OCI-LY7 (cell line): ENCODE results near the gene PPP1R9A. TPM values are rescaled to one million over a fixed set of nuclear protein-coding genes. Genes with fewer than 3 reads are reported as not detected.

Experiments
- BruUV-seq: library from RNA; stranded (reverse); fragments of 400-500 nt; replicated peaks from 2 replicates; lab custom pipeline; 2021; lab: Mats Ljungman, UMichigan
- CTCF ChIA-PET: fragments of 300-600 bp; sonication (Branson Sonifier 250); formaldehyde crosslinking; loops from one replicate; lab custom pipeline; 2022; ENCODE audit warnings: antibody characterized with exemption; ENCODE audit not compliant: unreplicated experiment; lab: Charles Lee
- POLR2A ChIA-PET: fragments of 300-600 bp; sonication (Branson Sonifier 250); formaldehyde crosslinking; loops from one replicate; lab custom pipeline; 2022; ENCODE audit warnings: antibody characterized with exemption; lab: Charles Lee
- DNase-seq: peaks from one replicate; pipeline ENCODE4 v3.0.0-alpha.2; 2015; ENCODE audit warnings: low spot score
- H2AFZ ChIP-seq: fragments of 200-600 bp; sonication (generic), shearing (Covaris generic); 2 replicates; pipeline ENCODE4 v1.6.1; 2014; ENCODE audit warnings: mild to moderate bottlenecking, antibody characterized with exemption, low read length, moderate library complexity
- H3K27ac ChIP-seq: fragments of 200-600 bp; sonication (generic); 2 replicates; pipeline ENCODE4 v1.5.1; 2014; ENCODE audit warnings: mixed run types, low read depth, mild to moderate bottlenecking, moderate library complexity, low read length, inconsistent platforms; ENCODE audit not compliant: poor library complexity, severe bottlenecking
- H3K36me3 ChIP-seq: fragments of 200-600 bp; sonication (generic); 2 replicates; pipeline ENCODE4 v1.6.1; 2014; ENCODE audit warnings: mild to moderate bottlenecking, antibody characterized with exemption, low read length, moderate library complexity, mixed read lengths; ENCODE audit not compliant: insufficient read depth
- H3K4me1 ChIP-seq: fragments of 200-600 bp; sonication (generic); 2 replicates; pipeline ENCODE4 v1.5.1; 2014; ENCODE audit warnings: mild to moderate bottlenecking, low read length; ENCODE audit not compliant: insufficient read depth, poor library complexity, severe bottlenecking
- H3K4me2 ChIP-seq: fragments of 200-600 bp; sonication (generic); 2 replicates; pipeline ENCODE4 v1.6.1; 2014; ENCODE audit warnings: mild to moderate bottlenecking, low read length
- H3K4me3 ChIP-seq: fragments of 200-600 bp; sonication (generic); 2 replicates; pipeline ENCODE4 v1.5.1; 2014; ENCODE audit warnings: mild to moderate bottlenecking, low read depth, low read length; ENCODE audit not compliant: poor library complexity, severe bottlenecking
- H3K79me2 ChIP-seq: fragments of 200-600 bp; sonication (generic); 2 replicates; pipeline ENCODE4 v1.6.1; 2016; ENCODE audit warnings: low read depth, mild to moderate bottlenecking, low read length, moderate library complexity, mixed read lengths; ENCODE audit not compliant: insufficient read depth
- H3K9me2 ChIP-seq: fragments of 200-600 bp; sonication (generic); 2 replicates; pipeline ENCODE4 v1.6.1; 2016; ENCODE audit warnings: mild to moderate bottlenecking, low read length, mixed read lengths; ENCODE audit not compliant: insufficient read depth
- H3K9me3 ChIP-seq: fragments of 200-600 bp; sonication (generic); 2 replicates; pipeline ENCODE4 v1.6.1; 2014; ENCODE audit warnings: mild to moderate bottlenecking, mixed run types, low read length, mixed read lengths
- H4K20me1 ChIP-seq: fragments of 200-600 bp; sonication (generic); 2 replicates; pipeline ENCODE4 v1.6.1; 2014; ENCODE audit warnings: mild to moderate bottlenecking, antibody characterized with exemption, low read length, moderate library complexity, mixed read lengths; ENCODE audit not compliant: insufficient read depth
- EZH2phosphoT487 ChIP-seq: fragments of 200-600 bp; sonication (generic); IDR thresholded peaks from 2 replicates; pipeline ENCODE4 v1.6.1; 2018; ENCODE audit warnings: low read depth, borderline replicate concordance, mild to moderate bottlenecking, mixed run types, antibody characterized with exemption, low read length, moderate library complexity, mixed read lengths
- intact Hi-C: fragments of 100-400 bp; cut with micrococcal nuclease; formaldehyde crosslinking; loops from one replicate; pipeline ENCODE4 v1.10.0; 2022; ENCODE audit not compliant: unreplicated experiment
- total RNA-seq, 2 experiments: library from RNA; depleted of rRNA in 1 of 2; stranded (reverse); fragments of >200 nt in 1 of 2; shearing (Covaris generic) in 1 of 2; gene quantifications; 2 replicates each; pipeline ENCODE4 v1.2.3, GENCODE V29; 2014 to 2022
- TF ChIP-seq, protein P1 (sequence below): fragments of 200-600 bp; sonication (generic); conservative IDR thresholded peaks from 2 replicates; pipeline ENCODE4 v1.5.1; 2014; ENCODE audit warnings: mild to moderate bottlenecking, antibody characterized with exemption, low read length, moderate library complexity, mixed read lengths

The PPP1R9A gene
- total RNA-seq, 2 experiments from 2014 or later, result not detected

DNA sequence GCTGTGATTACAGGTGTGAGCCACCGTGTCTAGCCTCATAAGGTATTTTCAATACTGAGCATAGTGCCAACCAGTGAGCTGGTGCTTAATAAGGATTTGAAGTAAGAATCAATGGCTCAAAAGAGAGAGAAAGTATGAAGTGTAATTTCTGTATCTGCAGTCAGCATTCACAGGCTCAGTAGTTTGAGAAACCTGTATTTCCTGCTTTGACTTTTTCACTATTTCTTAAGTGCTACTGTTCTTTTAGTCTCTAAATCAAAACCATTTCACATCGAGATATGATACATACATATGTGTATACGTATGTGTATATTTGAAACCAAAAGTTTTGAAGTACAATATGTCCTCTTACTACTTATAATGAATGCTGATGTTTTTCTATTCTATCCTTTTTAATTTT, 189.9 kb downstream of the PPP1R9A start:
- TF ChIP-seq EZH2phosphoT487, result no peak
- TF ChIP-seq, protein P1, sequence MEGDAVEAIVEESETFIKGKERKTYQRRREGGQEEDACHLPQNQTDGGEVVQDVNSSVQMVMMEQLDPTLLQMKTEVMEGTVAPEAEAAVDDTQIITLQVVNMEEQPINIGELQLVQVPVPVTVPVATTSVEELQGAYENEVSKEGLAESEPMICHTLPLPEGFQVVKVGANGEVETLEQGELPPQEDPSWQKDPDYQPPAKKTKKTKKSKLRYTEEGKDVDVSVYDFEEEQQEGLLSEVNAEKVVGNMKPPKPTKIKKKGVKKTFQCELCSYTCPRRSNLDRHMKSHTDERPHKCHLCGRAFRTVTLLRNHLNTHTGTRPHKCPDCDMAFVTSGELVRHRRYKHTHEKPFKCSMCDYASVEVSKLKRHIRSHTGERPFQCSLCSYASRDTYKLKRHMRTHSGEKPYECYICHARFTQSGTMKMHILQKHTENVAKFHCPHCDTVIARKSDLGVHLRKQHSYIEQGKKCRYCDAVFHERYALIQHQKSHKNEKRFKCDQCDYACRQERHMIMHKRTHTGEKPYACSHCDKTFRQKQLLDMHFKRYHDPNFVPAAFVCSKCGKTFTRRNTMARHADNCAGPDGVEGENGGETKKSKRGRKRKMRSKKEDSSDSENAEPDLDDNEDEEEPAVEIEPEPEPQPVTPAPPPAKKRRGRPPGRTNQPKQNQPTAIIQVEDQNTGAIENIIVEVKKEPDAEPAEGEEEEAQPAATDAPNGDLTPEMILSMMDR, result no peak
- no peak overlapping the region for H3K4me3 ChIP-seq
- H4K20me1 ChIP-seq, result no peaks in the 10 kb centered on the region
- H3K9me3 ChIP-seq, result no peaks in the 10 kb centered on the region
- H3K79me2 ChIP-seq, result no peaks in the 10 kb centered on the region
- no TSS peak for BruUV-seq
- H3K27ac ChIP-seq, result no peak overlapping the region
- ChIA-PET CTCF (no interaction called here), POLR2A (no interaction called here)
- intact Hi-C loops, result no loop called here
- H2AFZ ChIP-seq, result no peak overlapping the region
- H3K4me1 ChIP-seq, result no peaks in the 10 kb centered on the region
- H3K4me2 ChIP-seq, result no peak overlapping the region
- no peaks in the 10 kb centered on the region for H3K9me2 ChIP-seq
- H3K36me3 ChIP-seq, result no peaks in the 10 kb centered on the region
- DNase-seq, result no peak

DNA sequence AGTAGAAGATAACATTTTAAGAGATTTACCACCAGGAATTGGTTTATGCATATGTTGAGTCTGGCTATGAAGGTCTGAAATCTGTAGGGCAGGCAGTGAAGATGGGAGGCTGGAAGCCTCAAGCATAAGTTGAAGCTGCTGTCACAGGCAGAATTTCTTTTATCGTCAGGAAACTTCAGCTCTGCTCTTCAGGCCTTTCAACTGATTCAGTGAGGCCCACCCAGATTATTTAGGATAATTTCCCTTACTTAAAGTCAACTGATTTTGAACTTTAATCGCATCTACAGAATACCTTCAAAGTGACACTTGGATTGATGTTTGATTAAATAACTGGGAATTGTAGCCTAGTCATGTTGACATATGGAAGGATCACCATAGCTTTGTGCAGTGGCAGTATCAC, 190.5 kb downstream of the PPP1R9A start:
- H3K79me2 ChIP-seq, result no peaks in the 10 kb centered on the region
- H3K4me2 ChIP-seq, result no peak overlapping the region
- intact Hi-C loops, result no loop called here
- TF ChIP-seq, protein P1, result no peak
- no peak for TF ChIP-seq EZH2phosphoT487
- ChIA-PET POLR2A (no interaction called here), CTCF (no interaction called here)
- BruUV-seq, result no TSS peak
- H3K9me3 ChIP-seq, result no peaks in the 10 kb centered on the region
- no peak overlapping the region for H2AFZ ChIP-seq
- H3K36me3 ChIP-seq, result no peaks in the 10 kb centered on the region
- DNase-seq, result no peak
- no peaks in the 10 kb centered on the region for H3K9me2 ChIP-seq
- H3K4me3 ChIP-seq, result no peak overlapping the region
- no peak overlapping the region for H3K27ac ChIP-seq
- no peaks in the 10 kb centered on the region for H4K20me1 ChIP-seq
- H3K4me1 ChIP-seq, result no peaks in the 10 kb centered on the region

DNA sequence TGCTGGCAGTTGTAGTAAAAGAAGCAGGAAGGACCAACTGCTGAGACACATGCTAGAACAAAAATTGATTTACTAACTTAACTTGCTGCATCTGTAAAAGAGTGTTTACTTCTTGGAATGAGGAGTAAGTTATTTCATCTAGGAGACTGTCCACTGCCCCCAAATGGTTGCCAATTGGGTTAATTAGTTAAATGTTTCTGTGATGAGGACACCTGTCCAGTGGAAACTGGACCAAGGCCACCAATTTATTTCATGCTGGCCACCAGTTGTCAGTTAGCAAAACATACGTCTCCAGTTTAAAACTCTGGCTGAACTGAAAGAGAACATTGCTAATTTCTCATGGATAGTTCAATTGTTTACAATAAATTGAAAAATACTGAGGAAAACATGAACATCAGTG, 191.7 kb downstream of the PPP1R9A start:
- no peaks in the 10 kb centered on the region for H3K9me3 ChIP-seq
- CTCF ChIA-PET, result no interaction called here
- no peak for TF ChIP-seq EZH2phosphoT487
- TF ChIP-seq, protein P1, result no peak
- no TSS peak for BruUV-seq
- H3K79me2 ChIP-seq, result no peaks in the 10 kb centered on the region
- no peaks in the 10 kb centered on the region for H3K4me1 ChIP-seq
- H3K4me2 ChIP-seq, result no peak overlapping the region
- intact Hi-C loops, result no loop called here
- H2AFZ ChIP-seq, result no peak overlapping the region
- no peak for DNase-seq
- H3K9me2 ChIP-seq, result no peaks in the 10 kb centered on the region
- no peaks in the 10 kb centered on the region for H3K36me3 ChIP-seq
- H4K20me1 ChIP-seq, result no peaks in the 10 kb centered on the region
- POLR2A ChIA-PET, result no interaction called here
- H3K4me3 ChIP-seq, result no peak overlapping the region
- H3K27ac ChIP-seq, result no peak overlapping the region
